GOT3 (cell line): Measurements from ENCODE around the gene SOD1.

Experiments
- DNase-seq: peaks from one replicate; lab custom pipeline; 2025; ENCODE audit warnings: mixed read lengths; lab: John Stamatoyannopoulos, UW

SOD1 gene

GRCh38 chr21:31684918-31685317 lies 25.4 kb downstream of the SOD1 start:
- DNase-seq = no peak

- DNase-seq = no peak
Observed at GRCh38 chr21:31686272-31686915, 26.9 kb downstream of the SOD1 start.

- DNase-seq = no peak
Observed at GRCh38 chr21:31687108-31687507, 27.6 kb downstream of the SOD1 start.

DNA sequence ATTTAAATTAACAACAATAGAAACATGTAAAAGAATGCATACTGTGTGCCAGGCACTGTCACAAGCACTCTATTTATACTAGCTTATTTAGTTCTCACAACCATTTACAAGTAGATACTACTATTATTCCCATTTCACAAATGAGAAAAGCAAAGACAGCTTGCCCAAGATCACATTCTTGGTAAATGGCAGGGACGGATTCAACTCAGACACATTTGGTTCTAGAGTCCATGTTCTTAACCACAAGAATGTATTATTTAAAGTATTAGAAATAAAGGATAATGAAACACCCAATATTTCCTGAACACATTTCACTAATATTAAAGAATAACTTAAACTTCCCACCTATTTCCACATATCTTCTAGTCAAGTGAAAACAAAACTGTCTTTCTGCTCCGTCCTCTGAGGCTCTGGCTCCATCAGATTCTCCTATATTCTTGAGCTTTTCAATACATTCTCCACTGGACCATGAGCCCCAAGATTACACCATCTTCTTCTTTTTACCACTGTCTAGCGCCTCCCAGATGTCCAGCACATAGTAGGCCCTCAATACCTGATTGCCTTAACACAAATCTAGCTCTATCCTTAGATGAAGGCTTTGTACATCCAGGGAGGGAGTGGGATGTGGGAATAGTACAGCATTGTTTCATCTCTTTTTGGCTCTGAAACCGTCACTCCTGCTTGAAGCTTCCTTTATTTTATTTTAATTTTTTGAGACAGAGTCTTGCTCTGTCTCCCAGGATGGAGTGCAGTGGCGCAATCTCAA lies 29.3 kb downstream of the SOD1 start:
- DNase-seq = no peak

DNA sequence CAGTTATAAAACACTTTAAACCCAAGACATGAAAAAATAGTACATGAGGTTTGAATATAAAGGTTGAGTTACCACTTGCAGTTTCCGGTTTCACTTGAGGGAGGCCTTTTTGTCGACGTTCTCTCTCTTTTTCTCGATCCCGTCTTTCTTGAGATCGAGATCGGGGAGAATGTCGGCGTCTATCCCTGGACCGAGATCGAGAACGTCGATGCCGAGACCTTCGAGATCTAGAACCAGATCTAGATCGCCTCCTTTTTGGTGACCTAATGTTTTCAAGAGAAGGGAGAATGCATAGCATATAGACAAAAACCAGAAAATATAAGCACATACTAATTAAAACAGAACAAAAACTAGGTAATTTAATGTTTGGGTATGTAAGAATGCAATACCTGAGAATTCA lies 33.7 kb downstream of the SOD1 start:
- no peak for DNase-seq

- no peak for DNase-seq
Observed at GRCh38 chr21:31696424-31696823, 36.9 kb downstream of the SOD1 start.

GRCh38 chr21:31698461-31698860 lies 39.0 kb downstream of the SOD1 start:
- DNase-seq = no peak

- no peak for DNase-seq
Observed at GRCh38 chr21:31700040-31700439, 40.5 kb downstream of the SOD1 start.

- DNase-seq = no peak
Observed at GRCh38 chr21:31706562-31706961, 47.1 kb downstream of the SOD1 start.

- no peak for DNase-seq
Observed at GRCh38 chr21:31707499-31707898, 48.0 kb downstream of the SOD1 start.

DNA sequence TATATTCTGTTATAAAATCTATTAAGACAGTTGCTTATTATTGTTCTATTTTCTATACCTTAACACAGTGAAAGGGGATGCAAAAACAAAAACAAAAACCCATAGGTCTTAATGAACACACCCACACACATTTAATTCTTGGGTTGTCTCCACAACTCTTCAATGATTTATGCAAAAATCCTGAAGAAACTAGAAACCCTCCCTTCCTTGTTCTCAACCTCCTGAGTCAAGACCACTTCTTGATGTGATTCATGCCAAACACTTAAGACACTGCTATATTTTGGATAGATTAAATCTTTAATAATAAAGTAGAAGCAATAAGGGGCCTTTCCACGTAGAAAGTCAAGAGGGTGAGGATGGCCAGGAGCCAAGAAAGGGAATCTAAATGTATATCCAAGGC lies 49.0 kb downstream of the SOD1 start:
- no peak for DNase-seq

DNA sequence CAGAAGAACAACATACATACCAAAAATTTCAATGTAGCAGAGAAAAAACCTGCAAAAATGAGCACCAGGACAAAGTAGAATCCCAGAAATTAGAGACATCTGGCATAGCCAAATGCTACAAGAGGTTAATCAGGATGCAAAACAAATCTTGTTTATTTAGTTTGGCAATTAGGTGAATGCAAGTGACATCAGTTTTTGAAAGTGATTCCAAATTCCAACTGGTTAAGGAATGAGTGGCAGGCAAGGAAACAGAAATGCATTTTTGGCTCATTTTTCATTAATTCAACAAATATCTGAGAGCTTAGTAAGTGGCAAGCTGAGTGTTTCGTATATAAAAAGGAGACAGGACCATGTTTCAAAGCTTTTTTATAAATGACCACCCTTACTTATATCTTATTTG lies 51.1 kb downstream of the SOD1 start:
- no peak for DNase-seq

- DNase-seq = no peak
Observed at GRCh38 chr21:31711326-31711725, 51.8 kb downstream of the SOD1 start.

DNA sequence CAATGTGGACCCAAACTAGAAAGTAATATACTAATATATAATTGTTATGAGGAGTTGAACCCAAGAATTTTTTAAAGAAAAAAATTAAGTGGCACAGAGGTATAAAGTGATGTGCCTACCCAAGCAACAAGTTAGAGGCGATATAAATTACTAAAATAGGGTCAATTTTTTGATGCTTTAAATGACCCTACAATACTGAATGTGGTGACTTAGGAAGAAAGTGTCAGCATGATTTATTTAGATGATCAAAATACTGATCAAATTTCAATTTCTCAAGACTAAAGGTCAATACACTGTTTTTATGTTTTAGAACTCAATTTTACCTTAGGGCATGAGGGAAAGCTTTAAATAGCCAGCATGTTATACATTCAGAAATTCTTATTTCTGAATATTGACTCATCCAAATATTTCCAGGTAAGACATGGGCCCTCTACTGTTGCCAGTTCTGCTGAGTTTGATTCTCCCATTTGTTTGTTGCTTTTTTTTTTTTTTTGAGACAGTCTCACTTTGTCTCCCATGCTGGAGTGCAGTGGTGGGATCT lies 52.3 kb downstream of the SOD1 start:
- no peak for DNase-seq

DNA sequence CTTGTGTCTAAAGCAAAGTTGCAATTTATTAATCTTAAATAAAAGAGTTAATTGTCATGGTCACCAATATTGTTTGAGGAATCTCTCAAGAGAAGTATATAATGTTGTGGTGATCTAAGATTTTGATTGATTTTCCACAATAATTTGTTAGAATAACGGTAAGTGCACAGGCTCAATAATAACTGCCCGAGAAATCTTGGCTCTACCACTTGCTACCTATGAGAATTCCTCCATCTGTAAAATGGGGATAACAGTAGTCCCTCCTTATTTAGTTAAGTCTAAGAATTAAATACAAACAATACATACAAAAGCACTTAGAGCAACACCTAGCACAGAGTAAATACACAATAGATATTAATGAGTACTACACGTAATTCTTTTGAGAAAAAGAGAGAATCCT lies 53.6 kb downstream of the SOD1 start:
- no peak for DNase-seq

- DNase-seq = no peak
Observed at GRCh38 chr21:31713973-31714740, 54.7 kb downstream of the SOD1 start.

DNA sequence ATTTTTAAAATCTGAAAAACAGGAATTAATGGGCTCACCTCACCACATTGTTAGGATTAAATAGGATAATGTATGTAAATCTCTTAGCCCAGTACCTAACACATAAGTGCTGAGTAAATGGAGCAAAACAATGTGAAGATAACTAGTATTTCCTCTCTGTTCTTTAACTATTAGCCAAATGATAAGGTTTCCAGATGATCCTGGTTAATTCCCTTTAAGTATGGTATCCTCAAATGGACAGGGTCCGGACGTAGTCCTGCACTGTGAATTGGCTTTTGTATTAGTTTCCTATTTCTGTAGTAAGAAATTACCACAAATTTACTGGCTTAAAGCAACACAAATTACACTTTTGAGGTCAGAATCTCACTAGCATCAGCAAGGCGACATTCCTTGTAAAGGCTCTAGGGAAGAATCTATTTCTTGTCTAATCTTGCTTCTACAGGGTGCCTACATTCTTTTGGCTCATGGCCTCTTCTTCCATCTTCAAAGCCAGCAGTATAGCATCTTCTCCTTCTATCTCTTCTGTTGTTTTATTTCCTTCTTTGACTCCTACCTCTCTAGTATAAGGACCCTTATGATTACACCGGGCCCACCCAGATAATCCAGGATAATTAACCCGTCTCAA lies 55.4 kb downstream of the SOD1 start:
- no peak for DNase-seq

DNA sequence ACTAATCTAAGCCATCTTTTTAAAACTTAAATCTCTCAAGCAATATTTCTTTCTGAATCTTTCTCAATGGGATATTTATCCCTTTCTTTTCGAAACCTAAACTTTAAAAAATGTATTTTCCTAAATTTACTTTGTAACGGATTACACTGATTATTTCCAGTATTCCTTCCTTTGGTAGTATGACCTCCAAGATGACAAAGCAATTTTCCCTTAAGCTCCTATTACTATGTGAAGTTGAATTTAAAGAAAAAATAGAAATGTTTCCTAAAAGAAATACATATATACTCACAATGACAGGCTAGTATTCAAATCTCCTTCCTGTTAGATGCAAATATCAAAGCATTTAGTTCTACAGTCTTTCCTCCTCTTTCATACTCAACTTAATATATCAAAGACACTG lies 56.6 kb downstream of the SOD1 start:
- no peak for DNase-seq
